HG03342 (cell line): ENCODE results near the gene EBI3.
A peak's percentile ranks its signal among the peaks of the same experiment; 100 is the strongest.
"Not testable (repeated sequence)": the region's sequence is repeated elsewhere in the genome, so short reads cannot be mapped to it uniquely, and the experiment has no call there.

ENCODE experiments used
- ATAC-seq: cut with Tn5 transposase; IDR thresholded peaks from one replicate; pipeline ENCODE4 v1.9.1; 2021; ENCODE audit warnings: mild to moderate bottlenecking, moderate library complexity; ENCODE audit not compliant: unreplicated experiment

EBI3 gene

DNA sequence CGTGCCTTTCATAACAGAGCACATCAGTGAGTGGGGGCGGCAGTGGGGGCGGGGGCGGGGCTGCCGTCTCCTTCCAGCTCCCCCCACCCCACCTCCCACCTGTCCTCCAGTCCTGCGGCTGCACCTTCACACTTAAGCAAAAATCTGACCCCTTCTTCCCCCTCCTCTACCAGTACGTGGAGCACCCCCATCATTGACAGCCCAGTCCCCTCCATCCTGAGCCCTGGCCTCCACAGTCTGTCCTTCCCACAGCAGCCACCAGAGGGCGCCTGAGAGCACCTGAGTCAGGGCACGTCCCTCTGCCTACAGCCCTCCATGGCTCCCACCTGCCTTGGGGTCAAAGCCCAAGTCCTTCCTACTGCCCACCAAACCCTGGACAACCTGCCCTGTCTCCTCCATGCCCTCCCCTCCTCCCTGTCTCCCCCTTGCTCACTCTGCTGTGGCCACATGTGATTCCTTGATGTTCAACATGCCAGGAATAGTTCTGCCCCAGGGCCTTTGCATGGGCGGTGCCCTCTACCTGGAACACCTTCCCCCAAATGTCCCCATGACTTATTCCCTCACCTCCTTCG is 4.0 kb downstream of the EBI3 start:
- ATAC-seq: no peak

DNA sequence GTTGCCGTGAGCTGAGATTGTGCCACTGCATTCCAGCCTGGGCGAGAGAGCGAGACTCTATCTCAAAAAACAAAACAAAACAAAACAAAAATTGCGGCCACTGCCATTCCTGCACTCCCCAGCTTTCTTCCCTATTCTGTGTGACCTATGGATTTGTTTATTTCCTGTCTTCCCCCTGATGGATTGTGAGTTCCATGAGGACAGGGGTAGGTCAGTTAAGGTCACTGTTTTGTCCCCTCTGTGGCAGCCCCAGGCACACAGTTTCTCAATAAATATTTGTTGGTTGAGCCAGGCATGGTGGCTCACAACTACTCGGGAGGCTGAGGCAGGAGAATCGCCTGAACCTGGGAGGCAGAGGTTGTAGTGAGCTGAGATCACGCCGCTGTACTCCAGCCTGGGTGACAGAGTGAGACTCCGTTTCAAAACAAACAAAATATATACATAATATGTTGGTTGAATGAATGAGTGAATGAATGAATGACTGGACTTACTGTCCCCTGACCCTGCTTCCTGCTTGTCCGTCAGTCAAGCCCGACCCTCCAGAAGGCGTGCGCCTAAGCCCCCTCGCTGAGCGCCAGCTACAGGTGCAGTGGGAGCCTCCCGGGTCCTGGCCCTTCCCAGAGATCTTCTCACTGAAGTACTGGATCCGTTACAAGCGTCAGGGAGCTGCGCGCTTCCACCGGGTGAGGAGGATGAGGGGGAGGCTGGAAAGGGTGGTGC is 5.0 kb downstream of the EBI3 start:
- no peak for ATAC-seq

DNA sequence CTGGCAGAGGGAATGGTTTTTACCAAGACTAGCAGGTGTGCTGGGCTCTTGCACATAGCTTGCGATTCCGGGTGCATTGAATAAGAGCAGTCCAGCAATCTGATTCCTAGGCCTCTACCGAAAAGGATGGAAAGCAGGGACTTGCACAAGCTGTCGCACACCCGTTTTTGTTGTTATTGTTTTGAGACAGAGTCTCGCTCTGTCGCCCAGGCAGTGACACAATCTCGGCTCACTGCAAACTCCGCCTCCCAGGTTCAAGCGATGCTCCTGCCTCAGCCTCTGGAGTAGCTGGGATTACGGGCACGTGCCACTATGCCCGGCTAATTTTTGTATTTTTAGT is 5.5 kb downstream of the EBI3 start:
- no peak for ATAC-seq

DNA sequence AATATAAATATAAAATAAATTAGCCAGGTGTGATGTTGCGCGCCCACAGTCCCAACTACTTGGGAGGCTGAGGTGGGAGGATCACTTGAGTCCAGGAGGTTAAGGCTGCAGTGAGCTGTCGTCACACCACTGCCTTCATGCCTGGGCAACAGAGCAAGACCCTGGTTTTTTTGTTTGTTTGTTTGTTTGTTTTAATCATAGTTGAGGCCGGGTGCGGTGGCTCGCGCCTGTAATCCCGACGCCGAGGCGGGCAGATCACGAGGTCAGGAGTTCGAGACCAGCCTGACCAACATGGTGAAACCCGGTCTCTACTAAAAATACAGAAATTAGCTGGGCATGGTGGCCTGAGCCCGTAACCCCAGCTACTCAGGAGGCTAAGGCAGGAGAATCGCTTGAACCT is 8.2 kb downstream of the EBI3 start:
- ATAC-seq: not testable (repeated sequence)

DNA sequence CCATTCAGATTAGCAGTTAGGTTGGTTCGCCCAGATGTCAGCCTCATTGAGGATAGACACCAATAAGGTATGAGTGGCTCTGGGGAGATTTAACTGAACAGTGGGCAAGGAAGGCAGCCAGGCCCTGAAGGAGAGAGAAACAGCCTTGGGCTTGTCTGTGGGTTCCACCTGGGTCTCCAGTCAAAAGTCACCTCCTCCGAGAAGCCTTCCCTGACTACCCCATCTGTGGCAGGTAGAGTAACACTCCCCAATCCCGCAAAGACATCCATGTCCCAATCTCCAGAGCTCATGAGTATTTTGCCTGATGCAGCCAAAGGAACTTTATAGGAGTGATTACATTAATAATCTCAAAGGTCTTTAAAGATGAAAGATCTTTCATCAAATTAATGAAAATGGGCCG is 9.5 kb downstream of the EBI3 start:
- no peak for ATAC-seq

DNA sequence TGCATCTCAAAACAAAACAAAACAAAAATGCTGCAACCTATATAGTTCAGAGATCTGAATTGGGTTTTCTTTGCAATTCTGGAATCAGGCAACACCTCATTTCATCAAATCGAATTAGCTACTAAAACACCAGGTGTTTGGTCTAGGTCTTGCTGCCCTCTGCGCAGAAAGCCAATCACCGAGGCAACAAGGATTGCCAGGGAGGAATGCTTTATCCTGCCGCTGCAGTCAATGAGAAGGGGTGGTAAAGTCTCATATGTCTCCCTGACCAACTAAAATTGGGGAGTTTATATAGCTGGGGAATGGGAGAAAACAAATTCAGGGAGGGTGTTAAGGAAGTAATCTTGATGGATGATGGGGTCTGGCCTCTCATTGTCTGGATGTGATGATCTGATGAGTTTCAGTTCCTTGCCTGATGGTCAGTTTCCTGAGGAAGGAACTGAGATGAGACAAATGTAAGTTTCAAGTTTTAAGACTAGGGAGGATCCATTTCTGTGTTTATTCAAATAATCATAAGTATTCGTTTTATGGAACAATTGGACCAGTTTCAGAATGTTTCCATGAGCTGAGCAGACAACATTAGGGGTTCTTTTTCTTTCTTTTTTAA is 12.6 kb downstream of the EBI3 start:
- ATAC-seq: no peak

DNA sequence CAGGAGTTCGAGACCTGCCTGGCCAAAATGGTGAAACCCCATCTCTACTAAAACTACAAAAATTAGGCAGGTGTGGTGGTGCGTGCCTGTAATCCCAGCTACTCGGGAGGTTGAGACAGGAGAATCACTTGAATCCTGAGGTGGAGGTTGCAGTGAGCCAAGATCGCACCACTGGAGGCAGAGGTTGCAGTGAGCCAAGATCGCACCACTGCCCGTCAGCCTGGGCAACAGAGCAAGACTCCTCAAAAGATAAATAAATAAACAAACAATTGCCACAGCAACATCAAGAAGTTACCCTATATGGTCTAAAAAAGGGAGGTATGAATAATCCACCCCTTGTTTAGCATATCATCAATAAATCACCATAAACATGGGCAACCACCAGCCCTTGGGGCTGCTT is 16.6 kb downstream of the EBI3 start:
- ATAC-seq: not testable (repeated sequence)

DNA sequence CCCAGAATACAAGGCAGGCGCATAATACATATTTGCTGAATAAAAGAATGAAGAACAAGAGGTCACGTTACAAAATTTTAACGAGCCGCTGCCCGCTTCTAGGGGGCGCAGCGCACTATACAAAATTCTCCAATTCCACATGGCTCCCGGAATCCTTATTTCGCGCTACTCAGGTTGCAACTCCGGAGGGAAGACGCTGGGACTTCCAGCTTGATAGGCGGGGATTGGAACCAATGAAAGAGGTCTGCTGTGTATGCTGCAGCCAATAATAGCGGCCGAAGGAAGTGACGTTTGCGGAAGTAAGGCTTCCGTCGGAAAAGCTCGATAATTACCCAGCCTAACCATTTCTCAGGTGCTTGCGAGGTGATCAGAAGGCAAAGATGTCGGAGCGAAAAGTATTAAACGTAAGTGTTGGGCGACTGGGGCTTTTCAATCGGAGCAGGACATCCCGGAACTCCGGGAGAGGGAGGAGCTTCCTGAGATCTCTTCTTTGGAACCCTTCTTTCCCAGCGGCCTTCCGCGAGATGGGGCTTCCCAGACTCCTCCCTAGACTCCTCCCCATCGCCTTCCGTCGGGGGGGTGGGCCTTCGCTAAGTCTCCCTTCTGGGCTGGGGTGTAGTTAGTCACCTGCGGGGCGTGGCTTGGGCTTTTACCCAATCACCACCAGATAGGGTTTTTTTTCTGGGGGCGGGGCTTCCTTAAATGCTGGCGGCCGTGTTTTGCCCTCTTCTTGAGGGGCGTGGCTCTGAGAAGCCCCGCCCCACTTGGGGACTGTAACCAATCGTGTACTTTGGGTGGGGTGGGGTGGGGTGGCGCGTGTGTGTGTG is 17.7 kb downstream of the EBI3 start, which contains the start of gene YJU2:
Gene YJU2 (plus strand): TSS at position 314 of the 827 bp plus-strand sequence. CDS start 67 bp downstream, at position 381.
- ATAC-seq: peak; percentile 86

DNA sequence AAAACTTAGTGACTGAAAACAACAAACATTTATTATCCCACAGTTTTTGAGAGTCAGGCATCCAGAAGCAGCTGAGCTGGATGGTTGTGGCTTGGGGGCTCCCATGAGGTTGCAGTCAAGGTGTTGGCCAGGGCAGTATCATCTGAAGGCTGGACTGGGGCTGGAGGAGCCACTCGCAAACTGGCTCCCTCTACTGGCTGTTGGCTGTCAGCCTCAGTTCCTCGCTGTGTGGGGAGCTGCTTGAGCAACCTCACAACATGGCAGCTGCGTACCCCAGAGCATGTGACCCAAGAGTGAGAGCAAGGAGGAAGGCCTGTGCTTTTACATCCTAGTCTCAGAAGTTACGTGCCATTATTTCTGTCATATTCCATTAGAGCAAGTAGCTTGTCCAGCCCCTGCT is 27.2 kb downstream of the EBI3 start:
- ATAC-seq: no peak

DNA sequence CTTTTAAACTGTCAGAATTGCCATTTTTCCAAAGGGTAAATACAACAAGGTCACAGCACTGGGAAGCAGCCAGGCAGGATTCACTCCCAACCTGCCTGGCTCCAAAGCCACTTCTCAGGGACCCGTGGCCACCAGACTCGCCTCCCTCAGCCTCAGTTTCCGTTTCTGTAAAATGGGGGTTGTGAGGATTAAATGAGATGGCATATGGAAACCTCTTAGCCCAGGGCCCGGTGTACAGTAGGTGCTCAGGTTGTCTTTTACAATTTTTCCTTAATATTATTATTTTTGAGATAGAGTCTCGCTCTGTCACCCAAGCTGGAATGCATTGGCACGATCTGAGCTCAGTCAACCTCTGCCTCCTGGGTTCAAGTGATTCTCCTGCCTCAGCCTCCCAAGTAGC is 27.7 kb downstream of the EBI3 start:
- no peak for ATAC-seq

DNA sequence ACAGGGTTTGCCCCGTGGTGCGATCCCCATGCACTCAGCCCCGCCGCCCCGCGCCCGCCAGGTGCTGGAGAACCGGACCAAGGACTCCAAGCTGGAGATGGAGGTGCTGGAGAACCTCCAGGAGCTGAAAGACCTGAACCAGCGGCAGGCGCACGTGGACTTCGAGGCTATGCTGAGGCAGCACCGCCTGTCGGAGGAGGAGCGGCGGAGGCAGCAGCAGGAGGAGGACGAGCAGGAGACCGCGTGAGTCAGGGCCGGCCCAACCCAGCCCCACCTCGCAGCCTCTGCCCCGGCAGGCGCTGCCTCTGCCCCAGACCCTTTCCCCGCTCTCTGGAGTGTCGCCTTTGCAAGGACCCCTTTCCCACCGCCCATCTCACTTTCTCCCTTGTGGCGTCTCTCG is 28.9 kb downstream of the EBI3 start:
- ATAC-seq: no peak

DNA sequence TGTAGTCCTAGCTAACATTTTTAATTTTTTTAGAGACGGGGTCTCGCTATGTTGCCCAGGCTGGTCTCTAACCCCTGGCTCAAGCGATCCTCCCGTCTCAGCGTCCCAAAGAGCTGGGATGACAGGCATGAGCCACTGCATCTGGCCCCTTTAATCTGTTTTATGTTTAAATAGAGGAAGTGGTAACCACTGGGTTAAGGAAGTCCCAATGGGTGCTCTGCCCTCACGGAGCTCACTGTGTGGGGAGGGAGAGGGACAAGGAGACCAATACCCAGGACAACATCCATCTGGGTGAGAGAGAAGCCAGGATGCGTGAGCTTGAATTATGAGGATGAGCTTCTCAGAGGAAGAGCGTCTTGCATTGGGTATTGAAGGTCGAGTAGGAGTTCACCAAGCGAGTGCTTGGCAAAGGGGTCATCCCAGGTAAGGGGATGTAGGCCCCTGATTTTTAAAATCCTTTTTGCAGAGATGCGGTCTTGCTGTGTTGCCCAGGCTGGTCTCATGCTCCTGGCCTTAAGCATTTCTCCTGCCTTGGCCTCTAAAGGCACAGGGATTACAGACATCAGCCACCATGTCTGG is 31.4 kb downstream of the EBI3 start:
- no peak for ATAC-seq

DNA sequence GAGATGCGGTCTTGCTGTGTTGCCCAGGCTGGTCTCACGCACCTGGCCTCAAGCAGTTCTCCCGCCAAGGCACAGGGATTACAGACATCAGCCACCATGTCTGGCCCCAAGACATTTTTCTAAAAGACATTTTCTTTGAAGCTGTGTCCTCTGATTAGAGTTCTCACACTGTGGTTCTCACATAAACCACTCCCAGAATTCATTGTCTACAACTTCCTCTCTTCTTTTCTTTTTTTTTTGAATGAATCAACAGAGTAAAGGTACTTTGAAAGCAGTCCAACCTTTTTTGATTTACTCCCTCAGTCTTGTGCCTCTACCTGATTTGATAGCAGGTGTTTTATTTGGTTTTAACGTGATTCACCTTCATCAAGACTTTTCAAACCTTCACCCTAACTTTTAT is 35.5 kb downstream of the EBI3 start:
- no peak for ATAC-seq

DNA sequence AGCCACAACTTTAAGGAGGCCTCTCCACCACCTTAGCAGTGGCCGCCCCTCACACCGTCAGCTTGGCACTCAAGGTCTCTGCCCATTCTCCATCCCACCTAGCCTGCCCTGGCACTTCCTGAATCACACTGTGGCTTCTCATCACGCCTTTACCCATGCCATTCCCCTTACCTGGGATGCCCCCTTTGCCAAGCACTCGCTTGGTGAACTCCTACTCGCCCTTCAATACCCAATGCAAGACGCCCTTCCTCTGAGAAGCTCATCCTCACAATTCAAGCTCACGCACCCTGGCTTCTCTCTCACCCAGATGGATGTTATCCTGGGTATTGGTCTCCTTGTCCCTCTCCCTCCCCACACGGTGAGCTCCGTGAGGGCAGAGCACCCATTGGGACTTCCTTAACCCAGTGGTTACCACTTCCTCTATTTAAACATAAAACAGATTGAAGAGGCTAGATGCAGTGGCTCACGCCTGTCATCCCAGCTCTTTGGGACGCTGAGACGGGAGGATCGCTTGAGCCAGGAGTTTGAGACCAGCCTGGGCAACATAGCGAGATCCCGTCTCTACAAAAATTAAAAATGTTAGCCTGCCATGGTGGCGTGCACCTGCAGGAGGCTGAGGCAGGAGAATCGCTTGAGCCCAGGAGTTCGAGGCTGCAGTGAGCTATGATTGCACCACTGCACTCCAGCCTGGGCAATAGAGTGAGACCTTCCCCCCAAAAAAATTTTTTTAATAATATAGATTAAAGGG is 37.1 kb downstream of the EBI3 start:
- no peak for ATAC-seq

DNA sequence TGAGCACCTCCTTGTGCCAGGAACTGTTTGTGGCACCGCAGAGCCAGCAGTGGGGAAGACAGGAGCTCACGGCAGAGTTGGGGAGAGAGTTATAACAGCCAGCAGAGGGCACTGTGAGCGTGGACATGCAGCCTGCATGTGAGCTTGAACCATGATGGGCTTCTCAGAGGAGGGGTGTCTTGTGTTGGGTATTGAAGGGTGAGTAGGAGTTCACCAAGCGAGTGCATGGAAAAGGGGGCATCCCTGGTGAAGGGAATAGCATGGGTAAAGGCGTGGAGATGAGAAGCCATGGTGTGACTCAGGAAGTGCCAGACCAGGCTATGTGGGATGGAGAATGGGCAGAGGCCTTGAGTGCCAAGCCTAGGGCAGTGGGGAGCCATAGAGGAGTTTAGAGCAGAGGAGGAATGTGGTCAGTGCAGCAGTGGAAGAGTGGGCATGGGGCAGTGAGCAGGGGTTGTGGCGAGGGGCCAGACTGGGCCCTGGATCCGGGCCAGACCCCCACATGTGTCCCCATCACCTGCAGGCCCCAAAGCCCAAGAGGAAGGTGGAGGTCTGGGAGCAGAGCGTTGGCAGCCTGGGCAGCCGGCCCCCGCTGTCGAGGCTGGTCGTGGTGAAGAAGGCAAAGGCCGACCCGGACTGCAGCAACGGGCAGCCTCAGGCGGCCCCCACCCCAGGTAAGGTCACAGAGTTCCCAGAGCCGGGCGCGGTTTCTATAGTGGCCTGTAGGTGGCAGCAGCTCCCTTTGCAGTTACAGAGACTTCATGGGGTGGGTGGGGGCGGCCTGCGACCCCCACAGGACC is 38.0 kb downstream of the EBI3 start:
- no peak for ATAC-seq

DNA sequence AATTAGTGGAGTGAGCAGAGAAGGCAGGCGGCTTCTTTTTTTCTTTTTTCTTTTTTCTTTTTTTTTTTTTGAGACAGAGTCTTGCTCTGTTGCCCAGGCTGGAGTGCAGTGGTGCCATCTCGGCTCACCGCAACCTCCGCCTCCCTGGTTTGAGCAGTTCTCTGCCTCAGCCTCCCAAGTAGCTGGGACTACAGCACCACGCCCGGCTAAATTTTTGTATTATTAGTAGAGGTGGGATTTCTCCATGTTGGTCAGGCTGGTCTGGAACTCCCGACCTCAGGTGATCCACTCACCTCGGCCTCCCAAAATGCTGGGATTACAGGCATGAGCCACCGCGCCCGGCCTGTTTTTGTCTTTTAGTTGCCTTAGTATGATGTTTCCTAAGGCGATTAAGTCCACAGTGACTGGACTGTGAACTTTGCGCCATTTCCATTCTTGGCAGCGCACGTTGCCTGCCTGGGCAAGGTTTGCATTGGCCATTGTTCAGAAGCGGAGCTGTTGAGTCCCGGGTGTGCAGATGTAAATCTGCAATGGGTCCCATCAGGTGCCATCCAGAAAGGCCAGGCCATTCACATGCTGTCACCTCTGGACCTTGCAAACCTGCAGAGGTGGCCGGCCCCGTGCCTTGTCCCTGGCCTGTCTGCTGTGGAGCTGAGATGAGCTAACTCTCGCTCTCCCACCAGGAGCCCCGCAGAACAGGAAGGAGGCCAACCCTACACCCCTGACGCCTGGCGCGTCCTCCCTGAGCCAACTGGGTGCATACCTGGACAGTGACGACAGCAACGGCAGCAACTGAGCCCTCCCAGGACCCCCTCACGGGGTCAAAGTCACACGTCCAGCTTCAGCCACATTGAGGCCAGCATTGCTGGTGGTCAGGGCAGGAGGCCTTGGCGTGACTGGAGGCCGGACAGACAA is 38.8 kb downstream of the EBI3 start:
- no peak for ATAC-seq

DNA sequence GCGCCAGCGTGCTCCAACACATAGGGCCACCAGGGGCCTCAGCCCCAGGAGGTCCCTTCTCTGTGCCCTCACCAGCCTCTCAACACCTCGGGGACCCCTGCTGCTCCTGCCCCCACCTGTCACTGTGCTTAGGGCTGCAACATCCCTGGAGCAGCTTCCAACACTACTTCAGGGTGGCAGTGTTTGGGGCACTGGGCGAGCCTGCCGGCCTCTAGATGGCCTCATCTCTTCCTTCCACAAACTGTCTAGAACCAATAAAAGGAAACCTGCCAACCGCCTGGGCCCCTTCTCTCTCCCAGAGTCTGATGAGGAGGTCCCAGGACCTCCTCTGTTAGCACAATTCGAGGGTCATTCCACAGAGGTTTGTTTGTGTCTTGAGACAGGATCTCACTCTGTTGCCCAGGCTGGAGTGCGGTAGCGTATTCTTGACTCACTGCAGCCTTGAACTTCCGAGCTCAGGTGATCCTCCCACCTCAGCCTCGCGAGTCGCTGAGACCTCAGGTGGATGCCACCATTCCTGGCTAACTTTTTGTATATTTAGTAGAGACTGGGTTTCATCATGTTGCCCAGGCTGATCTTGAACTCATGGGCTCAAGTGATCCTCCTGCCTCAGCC is 39.6 kb downstream of the EBI3 start:
- ATAC-seq: no peak

DNA sequence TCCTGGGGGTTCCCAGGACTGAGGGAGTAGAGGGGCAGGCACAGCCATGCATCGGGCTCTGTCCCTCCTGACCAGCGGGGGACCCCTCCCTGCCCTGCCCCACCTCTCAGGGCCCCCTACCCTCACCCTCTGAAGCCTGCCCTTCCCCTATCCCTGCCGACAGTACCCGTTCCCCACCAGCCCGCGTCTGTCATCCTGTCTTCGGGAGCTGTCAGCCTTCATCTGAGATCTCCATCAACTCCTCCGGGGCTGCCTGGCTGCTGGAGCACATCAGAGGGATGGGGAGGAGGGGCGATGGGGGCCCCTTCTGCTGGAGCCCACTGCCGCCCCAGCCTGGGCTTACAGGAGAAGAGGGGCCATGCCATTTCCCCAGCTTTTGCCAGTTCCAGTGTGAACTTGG is 43.6 kb downstream of the EBI3 start:
- no peak for ATAC-seq
